GM12891 (cell line): ENCODE results near the gene LLGL1.

Experiments used
- POLR2A ChIP-seq: IDR thresholded peaks from 2 replicates; pipeline ENCODE4 v1.6.1; 2011; ENCODE audit warnings: low read depth, low read length, control low read depth
- POLR2AphosphoS5 ChIP-seq: IDR thresholded peaks from 2 replicates; pipeline ENCODE4 v1.6.1; 2011; ENCODE audit warnings: low read depth, low read length, control low read depth
- POU2F2 ChIP-seq: IDR thresholded peaks from 2 replicates; pipeline ENCODE4 v1.6.1; 2011; ENCODE audit warnings: low read depth, mild to moderate bottlenecking, control low read depth, low read length, moderate library complexity
- TAF1 ChIP-seq: IDR thresholded peaks from 2 replicates; pipeline ENCODE4 v1.6.1; 2011; ENCODE audit warnings: low read depth, low read length, control low read depth

GRCh38 chr17:18280766-18281371 lies 55.4 kb downstream of the LLGL1 start:
- TF ChIP-seq POLR2A: no peak
- TF ChIP-seq POLR2AphosphoS5: no peak
- TF ChIP-seq POU2F2: no peak
- no peak for TF ChIP-seq TAF1
